Suppressor macrophage treated with lipopolysaccharide for 4 hours (primary cell): Measurements from ENCODE around the gene COL4A2.

ENCODE experiments used
- DNase-seq: peaks from one replicate; pipeline ENCODE4 v3.0.0-alpha.2; 2020

The COL4A2 gene

DNA sequence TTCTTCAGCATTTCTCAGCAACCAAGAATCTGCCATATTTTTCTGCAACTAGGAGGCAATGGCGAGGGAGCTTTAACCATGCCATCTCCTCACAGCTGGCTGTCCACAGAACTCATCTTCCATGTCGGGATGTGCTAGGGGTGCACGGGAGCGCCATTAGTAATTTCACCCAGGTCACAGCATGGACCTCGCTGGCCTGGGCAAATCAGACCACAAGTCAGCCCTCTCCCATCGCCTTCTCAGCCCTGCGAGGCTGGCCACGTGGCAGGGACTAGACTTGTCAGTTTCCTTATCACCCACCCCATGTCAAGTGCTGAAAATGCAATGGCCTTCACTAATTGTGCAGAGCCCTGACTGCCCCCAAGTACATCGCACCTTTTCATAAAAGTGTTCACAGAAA lies 15.8 kb upstream of the COL4A2 start:
- no peak for DNase-seq

GRCh38 chr13:110293037-110293436 lies 14.0 kb upstream of the COL4A2 start:
- no peak for DNase-seq

- DNase-seq = no peak
These were observed 13.4 kb upstream of the COL4A2 start for GRCh38 chr13:110293649-110294048.

GRCh38 chr13:110294146-110294545 lies 12.9 kb upstream of the COL4A2 start:
- no peak for DNase-seq

DNA sequence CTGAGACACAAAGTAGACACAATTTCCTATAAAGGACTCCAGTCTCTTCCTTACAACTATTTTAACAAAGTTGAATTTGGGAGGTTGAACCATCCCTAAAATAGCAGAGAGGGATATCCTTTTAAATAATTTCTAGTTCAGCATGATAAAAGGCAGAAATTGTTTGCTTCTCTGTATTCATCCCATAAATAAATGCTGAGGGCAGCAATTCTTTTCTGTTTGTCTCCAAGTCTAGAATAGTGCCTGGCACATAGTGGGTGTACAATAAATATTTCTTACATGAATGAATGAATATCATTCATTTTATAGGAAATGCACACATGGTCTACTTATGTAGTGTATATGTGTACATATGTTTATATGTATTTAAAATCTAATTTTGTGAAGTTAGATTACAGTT lies 12.5 kb upstream of the COL4A2 start:
- DNase-seq = no peak

GRCh38 chr13:110297011-110297410 lies 10.1 kb upstream of the COL4A2 start:
- DNase-seq = no peak

- no peak for DNase-seq
These were observed 9.1 kb upstream of the COL4A2 start for GRCh38 chr13:110297766-110298504.

DNA sequence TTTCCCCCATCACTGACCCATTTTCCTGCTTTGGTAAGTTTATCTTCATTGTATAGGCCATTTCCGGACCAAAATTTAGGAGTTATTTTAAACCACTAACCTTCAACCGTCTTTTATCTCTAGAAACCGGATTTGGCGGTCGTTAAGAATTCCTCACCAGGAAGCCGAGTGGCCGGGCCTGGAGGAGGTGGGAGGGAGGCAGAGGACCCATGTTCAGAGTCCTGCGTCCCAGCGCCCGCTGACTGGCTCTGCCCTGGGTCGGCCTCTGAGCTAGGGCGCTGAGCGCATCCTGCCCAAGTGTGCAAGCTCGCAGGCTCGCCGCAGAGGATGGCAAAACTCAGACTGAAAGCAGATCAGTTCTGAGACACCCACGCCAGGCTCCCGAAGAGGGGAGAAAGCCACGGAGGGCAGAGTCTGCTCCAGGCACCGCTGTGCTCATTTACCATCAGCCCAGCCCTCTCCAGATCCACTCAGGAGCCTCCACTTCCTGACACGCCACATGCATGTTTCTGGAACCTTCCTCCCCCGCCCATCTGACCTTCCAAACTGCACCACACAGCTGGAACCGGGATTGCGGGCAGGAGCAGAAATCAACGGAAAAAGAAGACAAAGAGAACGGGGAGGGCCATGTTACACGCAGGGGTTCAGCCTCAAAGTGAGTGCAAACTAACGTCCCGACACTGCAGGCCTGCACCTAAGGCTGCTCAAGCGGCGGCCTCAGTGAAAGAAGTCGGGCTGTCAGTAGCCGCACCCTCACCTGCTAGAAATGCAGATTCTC lies 8.4 kb upstream of the COL4A2 start:
- DNase-seq = no peak

DNA sequence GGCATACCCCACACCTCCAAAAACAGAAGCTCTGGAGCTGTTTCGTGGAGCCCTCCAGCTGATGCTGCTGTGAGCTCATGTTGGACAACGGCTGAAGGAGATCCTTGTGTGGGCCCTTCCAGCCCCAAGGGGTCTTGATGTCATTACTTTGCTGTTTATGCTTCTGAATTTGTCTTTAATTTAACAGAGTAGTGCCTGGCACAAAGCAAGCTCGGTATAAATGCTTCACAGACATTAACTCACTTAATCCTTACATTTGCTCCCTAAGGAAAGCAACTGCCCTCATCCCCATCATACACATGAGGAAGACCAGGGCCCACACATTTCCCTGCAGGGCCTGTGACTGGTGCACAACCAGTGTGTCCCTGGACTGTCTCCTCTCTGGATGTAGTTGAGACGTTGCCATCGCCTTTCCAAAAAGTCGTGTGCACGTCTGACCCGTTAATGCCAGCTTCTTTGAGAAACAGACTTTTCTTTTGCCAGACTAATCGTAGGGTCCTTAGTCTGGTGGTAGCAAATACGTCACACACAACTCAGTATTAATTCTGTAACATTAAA lies 7.7 kb upstream of the COL4A2 start:
- no peak for DNase-seq

GRCh38 chr13:110300090-110300815 lies 6.8 kb upstream of the COL4A2 start:
- DNase-seq = no peak

DNA sequence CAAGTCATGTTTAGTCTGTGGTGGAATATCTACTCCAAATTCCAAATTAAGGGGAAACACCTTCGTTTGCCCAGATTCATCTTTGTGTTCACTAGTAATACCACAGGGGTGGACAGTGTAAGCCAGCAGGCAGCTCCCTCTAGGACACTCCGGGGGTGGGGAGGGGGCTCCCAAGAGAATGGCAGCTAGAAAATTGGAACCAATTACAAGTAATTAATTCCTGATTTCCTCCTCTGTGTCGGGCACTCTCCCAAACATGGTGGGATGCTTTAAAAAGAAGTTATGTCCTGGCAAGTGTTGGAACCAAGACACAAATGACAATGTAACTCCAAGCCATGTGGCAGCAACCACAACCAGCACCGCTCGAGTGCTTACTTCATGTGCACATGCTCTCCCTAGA lies 6.0 kb upstream of the COL4A2 start:
- no peak for DNase-seq

DNA sequence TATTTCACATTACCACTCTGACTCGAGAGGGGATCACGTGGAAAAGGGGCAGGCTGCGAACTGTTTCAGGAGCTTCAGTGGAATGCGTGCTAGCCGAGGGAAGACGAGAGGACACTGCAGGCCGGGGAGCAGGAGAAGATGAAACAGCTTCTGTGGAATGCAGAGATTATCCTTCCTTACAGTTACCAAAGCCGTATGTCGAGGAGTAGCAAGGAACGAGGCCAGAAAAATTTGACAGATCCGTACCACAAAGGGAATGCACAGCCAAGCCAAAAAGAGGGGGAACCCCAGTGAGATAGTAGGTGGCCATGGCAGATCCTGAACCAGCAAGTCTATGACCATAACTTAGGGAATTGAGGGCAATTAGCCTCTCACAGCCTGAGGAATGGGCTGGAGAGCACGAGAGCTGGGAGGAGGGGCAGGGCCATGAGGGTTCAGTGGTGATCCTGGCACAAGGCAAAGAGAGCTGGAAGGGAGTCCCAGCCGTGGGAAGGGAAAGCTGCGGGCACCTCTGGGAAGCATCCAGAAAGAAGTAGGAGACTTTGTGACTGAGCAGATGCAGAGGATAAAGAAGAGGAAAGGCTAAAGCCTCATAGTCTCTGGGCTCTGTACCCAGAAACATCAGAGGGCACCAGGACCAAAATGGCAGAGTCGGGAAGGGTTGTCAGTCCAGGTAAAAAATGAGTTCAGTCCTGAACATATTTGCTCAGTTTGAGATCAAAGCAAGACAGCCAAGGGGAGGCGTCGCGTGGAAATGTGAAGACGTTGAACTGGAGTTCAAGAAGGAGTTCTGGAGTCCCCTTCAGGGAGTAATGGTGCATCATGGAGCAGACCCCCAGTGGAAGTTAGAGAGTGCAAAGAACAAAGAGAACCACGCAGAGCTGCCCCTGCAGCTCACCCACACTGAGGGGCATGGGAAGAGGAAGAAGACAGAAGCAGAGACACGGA lies 5.2 kb upstream of the COL4A2 start:
- no peak for DNase-seq

DNA sequence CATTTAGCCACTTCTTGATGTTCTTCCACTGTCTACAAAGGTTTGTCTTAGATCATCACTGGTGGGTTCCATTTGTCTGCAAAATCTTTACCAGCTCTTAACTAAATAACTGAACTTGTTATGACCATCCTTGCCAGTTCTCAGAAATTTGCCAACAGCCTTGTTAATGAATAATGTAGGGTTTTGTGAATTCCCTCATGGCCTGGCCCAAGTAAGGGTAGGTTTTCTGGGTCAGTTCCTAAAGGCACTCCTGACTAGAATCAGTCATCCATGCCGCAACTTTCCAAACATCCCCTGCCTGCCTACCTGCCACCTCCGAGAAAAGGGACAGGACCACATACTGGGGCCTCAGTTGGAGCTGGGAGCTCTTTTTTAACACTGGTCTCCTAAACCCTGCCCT lies 4.1 kb upstream of the COL4A2 start:
- DNase-seq = no peak

DNA sequence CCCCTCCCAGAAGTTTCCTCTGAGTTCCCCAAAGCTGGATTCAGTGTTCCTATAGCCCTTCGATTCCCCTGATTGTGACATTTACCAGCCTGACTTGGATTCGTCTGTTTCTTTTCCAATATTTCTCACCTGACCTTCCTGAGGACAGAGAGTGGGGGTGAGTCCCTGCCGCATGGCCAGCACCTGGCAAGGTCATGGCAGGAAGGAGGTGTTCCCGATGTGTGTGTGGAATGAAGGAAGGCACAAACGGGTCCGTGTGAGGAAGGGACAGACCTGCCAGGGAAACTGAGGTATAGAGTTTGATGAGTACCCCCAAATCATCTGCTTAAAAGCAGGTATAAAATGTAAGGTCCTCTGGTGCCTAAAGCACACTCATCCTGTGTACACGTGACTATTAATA lies 3.4 kb upstream of the COL4A2 start:
- no peak for DNase-seq

DNA sequence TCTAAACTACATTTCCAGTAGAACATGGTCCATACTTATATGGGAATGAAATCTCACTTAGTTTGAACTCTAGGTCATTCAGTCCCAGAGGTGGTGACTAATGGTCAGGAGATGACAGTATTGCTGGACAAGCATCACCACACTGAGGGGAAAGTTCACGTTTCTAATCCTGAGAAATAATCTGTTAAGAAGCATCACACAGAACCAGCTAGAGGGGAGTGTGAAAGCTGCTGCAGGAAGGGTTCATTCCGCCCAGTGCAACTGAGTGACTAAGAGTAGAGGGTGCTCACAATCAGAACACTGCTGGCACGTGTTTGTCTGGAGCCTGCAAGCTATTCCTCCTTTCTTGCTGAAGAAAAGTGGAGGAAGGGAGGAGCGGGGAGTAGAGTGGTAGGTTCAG lies 2.8 kb upstream of the COL4A2 start:
- peak; percentile 49 for DNase-seq

GRCh38 chr13:110305001-110305400 lies 2.1 kb upstream of the COL4A2 start:
- DNase-seq = no peak

- no peak for DNase-seq
These were observed 1.5 kb upstream of the COL4A2 start for GRCh38 chr13:110305544-110305943.

DNA sequence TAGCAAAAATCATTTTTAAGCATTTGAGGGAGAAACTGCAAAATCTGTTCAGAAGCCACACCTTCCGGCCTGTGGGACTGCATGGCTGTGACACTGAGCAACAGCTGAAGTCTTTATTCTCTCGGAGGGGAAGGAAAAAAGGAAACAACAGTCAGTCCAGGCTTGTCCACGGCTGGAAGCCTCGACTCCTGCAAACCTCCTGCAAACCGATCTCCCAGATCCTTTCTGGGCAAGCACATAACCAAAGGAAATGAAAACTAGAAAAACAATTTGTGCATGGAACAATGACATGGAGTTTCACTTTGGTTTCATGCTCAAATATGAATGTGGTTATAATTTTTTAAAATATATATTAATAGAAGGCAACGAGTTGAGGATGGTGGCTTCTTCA lies 1.1 kb upstream of the COL4A2 start:
- DNase-seq = no peak

DNA sequence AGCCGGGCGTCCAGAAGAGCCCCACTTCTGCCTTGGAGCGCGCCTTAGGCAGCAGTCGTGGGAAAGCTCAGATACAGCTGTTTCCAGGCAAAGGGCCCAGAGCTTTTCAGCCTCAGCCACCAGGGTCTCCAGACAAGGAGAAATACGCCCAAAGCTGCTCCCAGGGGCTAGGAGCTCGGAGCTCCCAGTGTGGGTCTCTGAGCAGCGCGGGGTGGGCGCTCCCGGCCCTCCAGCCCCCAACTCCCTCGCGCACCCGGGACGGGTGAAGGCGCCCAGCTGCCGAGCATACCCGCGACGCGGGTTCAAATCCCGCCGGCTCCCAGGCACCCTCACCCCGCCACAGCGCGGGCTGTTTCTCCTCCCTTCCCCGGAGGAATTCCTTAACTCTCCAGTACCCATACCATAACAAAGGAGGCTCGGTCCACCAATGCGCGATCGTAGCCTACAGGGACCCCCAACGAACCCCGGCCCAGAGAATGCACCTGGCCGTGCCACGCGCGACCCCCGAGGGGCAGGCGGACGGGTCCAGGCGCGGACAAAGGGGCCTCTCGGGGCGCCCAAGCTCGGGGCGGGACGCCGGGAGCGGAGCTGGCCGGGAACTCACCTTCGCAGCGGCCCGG lies 634 bp upstream of the COL4A2 start:
- DNase-seq = no peak

DNA sequence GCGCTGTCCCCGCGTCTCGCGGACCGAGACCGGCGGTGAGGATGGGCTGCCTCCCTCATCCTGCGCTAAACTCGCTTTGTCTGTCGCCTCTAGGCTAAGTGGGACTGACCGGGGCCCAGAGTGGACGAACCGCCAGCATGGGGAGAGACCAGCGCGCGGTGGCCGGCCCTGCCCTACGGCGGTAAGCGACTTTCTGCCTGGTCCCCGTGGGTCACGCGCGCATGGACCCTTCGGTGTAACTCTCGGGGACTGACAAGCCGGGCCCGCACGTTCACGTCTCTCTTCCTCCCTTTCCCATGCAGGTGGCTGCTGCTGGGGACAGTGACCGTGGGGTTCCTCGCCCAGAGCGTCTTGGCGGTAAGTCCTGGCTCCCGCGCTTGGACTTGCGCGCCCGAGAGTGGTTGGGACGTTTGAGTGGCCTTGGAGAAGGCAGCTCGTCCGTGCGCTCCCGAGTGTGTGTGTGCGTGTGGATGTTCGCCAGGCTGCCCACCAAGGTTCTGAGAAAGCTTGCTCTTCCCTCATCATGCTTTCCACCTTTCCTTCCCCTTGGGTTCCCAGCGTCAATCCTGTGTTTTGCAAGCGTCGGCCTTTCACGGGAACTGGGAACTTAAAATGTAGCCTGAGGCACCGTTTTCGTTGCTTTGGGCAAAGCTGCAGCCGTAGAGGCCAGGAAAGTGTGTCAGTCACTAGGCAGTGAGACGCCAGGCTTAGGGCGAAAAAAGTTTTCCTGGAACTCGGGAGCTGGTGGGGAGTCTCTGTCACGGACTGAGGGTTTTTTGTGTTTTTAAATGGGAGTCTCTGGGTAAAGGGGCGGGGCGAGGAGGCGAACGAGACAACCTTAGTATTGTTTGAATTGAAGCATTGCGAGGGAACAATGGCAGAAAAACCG lies 927 bp downstream of the COL4A2 start:
- no peak for DNase-seq
